CD4-positive, alpha-beta T cell treated with Interleukin-4 for 1 hour (primary cell): ENCODE results near the gene CAPN9.
"Not testable (repeated sequence)": the region's sequence is repeated elsewhere in the genome, so short reads cannot be mapped to it uniquely, and the experiment has no call there.

Experiments
- DNase-seq, 2 donors: peaks; one replicate each; pipeline ENCODE4 v3.0.0-alpha.2; 2020 to 2022

The CAPN9 gene

DNA sequence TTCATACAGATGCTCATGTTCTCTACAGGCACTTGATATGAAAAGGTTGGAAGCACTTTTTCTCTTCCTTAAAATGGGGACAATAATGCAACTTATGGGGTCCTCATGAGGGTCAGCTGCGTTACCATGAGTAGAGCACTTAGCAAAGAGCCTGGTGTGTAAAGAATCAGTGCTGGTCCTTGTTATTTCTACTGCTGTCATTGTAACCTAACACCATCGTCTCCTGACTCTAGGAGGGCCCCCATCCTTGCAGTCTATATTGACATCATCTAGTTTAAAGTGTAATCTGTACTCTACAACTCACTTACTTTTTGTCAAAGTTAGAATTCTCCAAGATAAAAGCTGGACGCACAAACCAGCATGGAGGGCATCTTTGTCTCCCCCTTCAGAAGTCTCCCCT lies 2.4 kb downstream of the CAPN9 start:
- DNase-seq = no peak

- no peak for DNase-seq
Observed at GRCh38 chr1:230750576-230750975, 3.4 kb downstream of the CAPN9 start.

DNA sequence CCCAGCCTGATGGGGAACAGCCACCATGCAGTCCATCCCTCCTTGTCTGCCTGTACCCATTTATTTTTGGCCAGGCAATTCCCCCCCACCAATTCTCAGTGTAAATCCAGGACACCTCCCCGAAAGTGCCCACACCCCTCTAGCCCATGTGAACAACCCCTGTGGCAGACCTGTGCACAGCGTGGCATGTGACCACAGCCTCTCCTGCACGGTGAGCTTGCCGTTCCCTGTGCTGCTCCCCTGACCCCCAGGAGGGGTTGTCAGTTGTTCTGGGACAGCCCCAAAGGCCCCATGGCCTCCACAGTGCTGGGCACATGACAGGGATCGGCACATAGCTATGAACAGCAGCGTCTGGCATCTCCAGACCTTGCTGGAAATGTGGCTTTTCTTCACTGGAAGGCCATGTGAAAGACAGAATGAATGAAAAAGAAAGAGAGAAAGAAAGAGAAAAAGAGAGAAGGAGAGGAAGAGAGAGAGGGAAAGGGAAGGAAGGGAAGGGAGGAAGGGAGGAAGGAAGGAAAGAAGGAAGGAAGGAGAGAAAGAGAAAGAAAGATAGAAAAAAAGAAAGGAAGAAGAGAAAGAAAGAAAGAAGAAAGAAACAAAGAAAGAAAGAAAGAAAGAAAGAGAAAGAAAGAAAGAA lies 3.9 kb downstream of the CAPN9 start:
- DNase-seq = no peak

- DNase-seq = no peak
Observed at GRCh38 chr1:230752407-230752806, 5.2 kb downstream of the CAPN9 start.

DNA sequence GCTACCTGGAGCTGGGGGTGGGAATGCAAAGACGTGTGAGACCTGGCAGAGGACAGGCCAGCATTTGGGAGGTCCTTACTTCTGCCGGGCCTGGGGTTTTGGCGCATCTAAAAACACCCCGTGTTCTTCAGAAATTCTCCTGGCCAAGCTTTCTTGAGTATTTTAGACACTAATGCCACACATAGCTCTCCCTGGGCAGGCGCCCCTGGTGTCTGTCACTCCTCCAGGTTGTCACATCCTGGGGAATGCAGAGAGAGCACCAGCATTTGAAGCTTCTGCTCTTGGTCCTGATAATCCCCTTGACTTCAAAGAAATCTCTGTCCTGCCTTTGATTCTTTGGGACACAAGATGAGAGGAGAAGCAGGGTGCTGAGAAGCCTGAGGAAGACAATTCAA lies 6.0 kb downstream of the CAPN9 start:
- no peak for DNase-seq

GRCh38 chr1:230753586-230754251 lies 6.5 kb downstream of the CAPN9 start:
- DNase-seq = peak in 1 of 2 donors; percentile 45

GRCh38 chr1:230754796-230755195 lies 7.6 kb downstream of the CAPN9 start:
- no peak for DNase-seq

GRCh38 chr1:230757856-230758708 lies 10.9 kb downstream of the CAPN9 start:
- DNase-seq = no peak

GRCh38 chr1:230758709-230759368 lies 11.7 kb downstream of the CAPN9 start:
- DNase-seq = no peak

GRCh38 chr1:230759369-230760065 lies 12.3 kb downstream of the CAPN9 start:
- no peak for DNase-seq

DNA sequence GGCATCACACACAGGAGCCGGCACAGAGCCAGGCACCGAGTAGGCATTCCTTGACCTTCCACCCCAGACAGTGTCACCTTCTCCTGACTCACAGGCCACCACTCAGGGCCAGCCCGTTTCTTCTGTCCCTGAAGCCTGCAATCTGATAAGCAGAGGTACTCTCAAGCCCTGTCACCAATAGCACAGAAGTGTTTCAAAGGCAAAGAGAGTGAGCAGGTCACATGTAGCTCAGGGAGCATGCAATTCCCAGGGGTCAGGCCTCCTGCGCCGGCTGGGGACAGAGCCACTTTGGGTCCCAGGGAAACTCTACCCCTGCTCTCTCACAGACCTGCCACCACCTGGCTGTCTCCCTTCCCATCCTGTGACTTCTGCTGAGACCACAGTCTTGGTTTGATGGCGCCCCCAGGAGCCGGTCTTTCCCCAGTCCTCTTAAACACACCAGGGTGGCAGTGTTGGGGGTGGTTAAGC lies 13.2 kb downstream of the CAPN9 start:
- DNase-seq = no peak

DNA sequence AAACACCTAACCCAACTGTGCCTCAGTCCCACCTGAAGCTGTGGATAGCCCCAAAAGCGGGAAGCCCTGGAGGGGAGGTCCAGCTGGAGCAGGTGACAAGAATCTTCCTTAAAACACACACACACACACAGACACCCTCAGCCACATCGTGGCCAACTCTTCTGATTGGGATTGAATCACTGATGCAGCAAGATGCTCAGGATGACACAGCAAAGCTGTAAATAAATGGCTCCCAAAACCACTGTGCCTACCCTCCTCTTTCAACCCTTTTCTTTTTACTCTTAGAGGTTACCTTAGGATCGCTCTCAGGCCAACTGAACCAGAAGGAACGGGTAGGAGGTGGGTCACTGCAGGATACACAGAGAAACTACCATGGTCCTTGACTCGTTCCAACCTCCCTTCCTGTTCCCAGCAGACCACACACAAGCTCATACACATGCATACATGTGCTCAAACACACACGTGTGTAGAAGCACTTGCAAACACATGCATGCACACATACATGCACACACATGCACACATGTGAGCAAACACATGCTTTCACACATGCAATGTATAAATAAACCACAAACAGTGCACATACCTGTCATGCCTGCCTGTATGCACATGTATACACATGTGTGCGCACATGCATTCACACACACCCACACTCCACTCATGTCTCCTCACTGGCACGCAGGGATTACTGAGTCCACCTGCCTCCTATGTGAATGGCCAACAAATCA lies 14.4 kb downstream of the CAPN9 start:
- DNase-seq = no peak

- no peak for DNase-seq
Observed at GRCh38 chr1:230763927-230764591, 16.9 kb downstream of the CAPN9 start.

GRCh38 chr1:230766318-230766717 lies 19.1 kb downstream of the CAPN9 start:
- no peak for DNase-seq

- not testable (repeated sequence) for DNase-seq
Observed at GRCh38 chr1:230767859-230768612, 20.8 kb downstream of the CAPN9 start.

GRCh38 chr1:230768903-230769570 lies 21.8 kb downstream of the CAPN9 start:
- DNase-seq = no peak

- DNase-seq = no peak
Observed at GRCh38 chr1:230770317-230770716, 23.1 kb downstream of the CAPN9 start.

GRCh38 chr1:230771773-230772354 lies 24.7 kb downstream of the CAPN9 start:
- DNase-seq = no peak
